Peyer's patch (tissue), 4 donors: Measurements from ENCODE around the gene ADORA3.

Experiments used
- POLR2A ChIP-seq, 2 donors: fragments of 450-650 bp; IDR thresholded peaks; one replicate each; pipeline ENCODE4 v1.5.1; 2017; ENCODE audit warnings: antibody characterized with exemption in 2 of 2, mild to moderate bottlenecking in 2 of 2, moderate library complexity in 2 of 2
- TF ChIP-seq, protein P1 (sequence below), 6 experiments: fragments of 450-650 bp in 4 of 6; fragments of 200-600 bp in 2 of 6; sonication (generic) in 1 of 6; IDR thresholded peaks; one replicate each; pipeline ENCODE4 v1.5.1; 2017 to 2019; ENCODE audit warnings: antibody characterized with exemption in 6 of 6, mild to moderate bottlenecking in 3 of 6, moderate library complexity in 1 of 6

DNA sequence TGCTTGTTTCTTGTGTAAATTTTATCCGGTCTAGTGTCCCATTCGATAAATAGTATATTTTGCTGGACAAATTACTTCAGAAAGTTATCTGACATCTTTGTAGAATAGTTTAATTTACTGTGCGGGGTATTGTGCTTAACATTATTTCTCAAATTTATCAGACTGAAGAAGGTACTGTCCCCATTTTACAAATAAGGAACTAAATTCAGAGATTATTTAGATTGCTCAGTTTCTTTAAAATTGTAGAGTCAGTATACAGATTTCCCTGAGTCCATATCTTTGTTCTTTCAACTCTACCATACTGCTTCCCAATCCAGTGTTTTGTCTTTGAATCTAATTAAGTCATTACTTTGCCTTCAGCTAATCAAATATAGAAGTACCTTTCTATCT, 47.8 kb downstream of the ADORA3 start:
- TF ChIP-seq, protein P1, sequence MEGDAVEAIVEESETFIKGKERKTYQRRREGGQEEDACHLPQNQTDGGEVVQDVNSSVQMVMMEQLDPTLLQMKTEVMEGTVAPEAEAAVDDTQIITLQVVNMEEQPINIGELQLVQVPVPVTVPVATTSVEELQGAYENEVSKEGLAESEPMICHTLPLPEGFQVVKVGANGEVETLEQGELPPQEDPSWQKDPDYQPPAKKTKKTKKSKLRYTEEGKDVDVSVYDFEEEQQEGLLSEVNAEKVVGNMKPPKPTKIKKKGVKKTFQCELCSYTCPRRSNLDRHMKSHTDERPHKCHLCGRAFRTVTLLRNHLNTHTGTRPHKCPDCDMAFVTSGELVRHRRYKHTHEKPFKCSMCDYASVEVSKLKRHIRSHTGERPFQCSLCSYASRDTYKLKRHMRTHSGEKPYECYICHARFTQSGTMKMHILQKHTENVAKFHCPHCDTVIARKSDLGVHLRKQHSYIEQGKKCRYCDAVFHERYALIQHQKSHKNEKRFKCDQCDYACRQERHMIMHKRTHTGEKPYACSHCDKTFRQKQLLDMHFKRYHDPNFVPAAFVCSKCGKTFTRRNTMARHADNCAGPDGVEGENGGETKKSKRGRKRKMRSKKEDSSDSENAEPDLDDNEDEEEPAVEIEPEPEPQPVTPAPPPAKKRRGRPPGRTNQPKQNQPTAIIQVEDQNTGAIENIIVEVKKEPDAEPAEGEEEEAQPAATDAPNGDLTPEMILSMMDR (IDR thresholded peaks at IDR 0.05) = no peak
- TF ChIP-seq POLR2A (IDR thresholded peaks at IDR 0.05) = no peak
